H1 (cell line): ENCODE data around the gene PPIH. TPM values are rescaled to one million over a fixed set of nuclear protein-coding genes. Genes with fewer than 3 reads are reported as not detected.

Source experiments
- CTCF ChIA-PET: fragments of 300-600 bp; sonication (Branson Sonifier 250); formaldehyde crosslinking; loops from one replicate; lab custom pipeline; 2021; ENCODE audit not compliant: partially characterized antibody; lab: Charles Lee
- POLR2A ChIA-PET: fragments of 300-600 bp; sonication (Branson Sonifier 250); formaldehyde crosslinking; loops from one replicate; lab custom pipeline; 2021; ENCODE audit warnings: inconsistent platforms; ENCODE audit not compliant: partially characterized antibody; lab: Charles Lee
- DNase-seq, 2 experiments: peaks; one replicate each; pipeline versions ENCODE4 v3.0.0 to v3.0.0-alpha.2; 2010 to 2022; ENCODE audit warnings: low spot score in 2 of 2, low read depth in 1 of 2, mixed read lengths in 1 of 2
- FAIRE-seq: peaks from 2 replicates; lab custom pipeline; 2011; peaks lifted over from hg19 to GRCh38; lab: Jason Lieb, UNC
- H2AFZ ChIP-seq: 2 replicates; pipeline ENCODE4 v1.8.1; 2012; ENCODE audit warnings: low read length, inconsistent platforms
- H2AK5ac ChIP-seq: 2 replicates; pipeline ENCODE4 v1.6.1; 2013; ENCODE audit warnings: low read depth, low read length
- H2BK120ac ChIP-seq: replicated peaks from 2 replicates; pipeline ENCODE3; 2013; ENCODE audit warnings: low read depth, low read length, inconsistent platforms
- H2BK12ac ChIP-seq: 2 replicates; pipeline ENCODE4 v1.6.1; 2013; ENCODE audit warnings: low read depth, low read length
- H2BK15ac ChIP-seq: 2 replicates; pipeline ENCODE4 v1.6.1; 2013; ENCODE audit warnings: low read length
- H2BK20ac ChIP-seq: 2 replicates; pipeline ENCODE4 v1.6.1; 2013; ENCODE audit warnings: low read length
- H2BK5ac ChIP-seq: 2 replicates; pipeline ENCODE4 v1.6.1; 2013; ENCODE audit warnings: low read depth, low read length
- H3K14ac ChIP-seq: 2 replicates; pipeline ENCODE4 v1.6.1; 2013; ENCODE audit warnings: inconsistent platforms; ENCODE audit not compliant: insufficient read length
- H3K18ac ChIP-seq: 2 replicates; pipeline ENCODE4 v1.6.1; 2013; ENCODE audit warnings: low read length; ENCODE audit errors: extremely low read depth
- H3K23ac ChIP-seq: 2 replicates; pipeline ENCODE4 v1.6.1; 2013; ENCODE audit warnings: inconsistent platforms; ENCODE audit not compliant: insufficient read length
- H3K23me2 ChIP-seq: 2 replicates; pipeline ENCODE4 v1.6.1; 2013; ENCODE audit warnings: low read depth, low read length
- H3K27ac ChIP-seq: 2 replicates; pipeline ENCODE4 v1.6.1; 2011; ENCODE audit warnings: low read depth, low read length, inconsistent platforms
- H3K27me3 ChIP-seq, 4 experiments: replicated peaks in 1 of 4; 1 replicate in 1 of 4; 2 replicates in 3 of 4; pipeline versions ENCODE4 v1.6.1 to v1.8.1; 2011 to 2013; ENCODE audit warnings: low read length in 3 of 4, mild to moderate bottlenecking in 3 of 4, inconsistent platforms in 2 of 4, mixed read lengths in 2 of 4, moderate library complexity in 1 of 4; ENCODE audit not compliant: control insufficient read depth in 3 of 4, insufficient read depth in 3 of 4; ENCODE audit errors: extremely low read depth in 1 of 4
- H3K36me3 ChIP-seq, 4 experiments: 2 replicates each; pipeline versions ENCODE4 v1.6.1 to v1.8.1; 2011 to 2013; ENCODE audit warnings: mild to moderate bottlenecking in 4 of 4, low read length in 3 of 4, moderate library complexity in 2 of 4, control low read depth in 1 of 4, inconsistent platforms in 1 of 4; ENCODE audit not compliant: insufficient read depth in 4 of 4, control insufficient read depth in 2 of 4
- H3K4ac ChIP-seq: replicated peaks from 2 replicates; pipeline ENCODE3; 2013; ENCODE audit warnings: low read length, low read depth, mixed read lengths, inconsistent platforms; ENCODE audit not compliant: insufficient read length
- H3K4me1 ChIP-seq, 4 experiments: replicated peaks in 1 of 4; 1 replicate in 1 of 4; 2 replicates in 3 of 4; pipeline versions ENCODE4 v1.6.1 to v1.8.1; 2011 to 2013; ENCODE audit warnings: low read length in 3 of 4, inconsistent platforms in 2 of 4, mixed read lengths in 1 of 4; ENCODE audit not compliant: insufficient read depth in 4 of 4, control insufficient read depth in 3 of 4
- H3K4me2 ChIP-seq, 2 experiments: 2 replicates each; pipeline versions ENCODE4 v1.6.1 to v1.8.1; 2011 to 2013; ENCODE audit warnings: low read depth in 2 of 2, low read length in 2 of 2, control low read depth in 1 of 2, inconsistent platforms in 1 of 2, mild to moderate bottlenecking in 1 of 2; ENCODE audit not compliant: insufficient read depth in 1 of 2
- H3K4me3 ChIP-seq, 4 experiments: fragments of 200-600, 300-600 bp in 1 of 4; sonication (generic), shearing (Covaris generic), sonication (Bioruptor Twin) in 1 of 4; 2 replicates each; pipeline versions ENCODE4 v1.5.1 to v1.8.1; 2011 to 2016; ENCODE audit warnings: low read length in 4 of 4, low read depth in 3 of 4, control low read depth in 2 of 4, inconsistent platforms in 2 of 4, mild to moderate bottlenecking in 2 of 4, mixed read lengths in 1 of 4, moderate library complexity in 1 of 4; ENCODE audit not compliant: insufficient read depth in 2 of 4; ENCODE audit errors: extremely low read depth in 1 of 4
- H3K56ac ChIP-seq: replicated peaks from 2 replicates; pipeline ENCODE3; 2013; ENCODE audit warnings: low read depth, mild to moderate bottlenecking, mixed read lengths, low read length, inconsistent platforms; ENCODE audit not compliant: insufficient read length
- H3K79me1 ChIP-seq: 2 replicates; pipeline ENCODE4 v1.6.1; 2013; ENCODE audit warnings: low read depth, low read length, control low read depth
- H3K79me2 ChIP-seq, 2 experiments: 2 replicates each; pipeline versions ENCODE4 v1.6.1 to v1.8.1; 2012 to 2013; ENCODE audit warnings: low read length in 2 of 2, mild to moderate bottlenecking in 2 of 2, inconsistent platforms in 1 of 2; ENCODE audit not compliant: insufficient read depth in 2 of 2, control insufficient read depth in 1 of 2
- H3K9ac ChIP-seq, 4 experiments: replicated peaks in 1 of 4; 1 replicate in 1 of 4; 2 replicates in 3 of 4; pipeline versions ENCODE4 v1.6.1 to v1.8.1; 2011 to 2013; ENCODE audit warnings: low read depth in 3 of 4, low read length in 3 of 4, control low read depth in 2 of 4, mild to moderate bottlenecking in 2 of 4, moderate library complexity in 2 of 4, inconsistent platforms in 1 of 4; ENCODE audit errors: extremely low read depth in 1 of 4
- H3K9me3 ChIP-seq, 2 experiments: 2 replicates each; pipeline versions ENCODE4 v1.6.1 to v1.8.1; 2012 to 2013; ENCODE audit warnings: mild to moderate bottlenecking in 2 of 2, moderate library complexity in 2 of 2, control low read depth in 1 of 2, inconsistent platforms in 1 of 2, low read depth in 1 of 2, low read length in 1 of 2, mixed read lengths in 1 of 2; ENCODE audit not compliant: insufficient read depth in 2 of 2
- H4K20me1 ChIP-seq, 2 experiments: replicated peaks in 1 of 2; 2 replicates each; pipeline versions ENCODE3 to v1.8.1; 2011 to 2013; ENCODE audit warnings: inconsistent platforms in 2 of 2, low read length in 2 of 2, mild to moderate bottlenecking in 1 of 2; ENCODE audit not compliant: insufficient read depth in 2 of 2, control insufficient read depth in 1 of 2
- H4K5ac ChIP-seq: 2 replicates; pipeline ENCODE4 v1.6.1; 2013; ENCODE audit warnings: low read length, low read depth, mixed read lengths, inconsistent platforms; ENCODE audit not compliant: insufficient read length
- H4K8ac ChIP-seq: 2 replicates; pipeline ENCODE4 v1.8.0; 2013; ENCODE audit warnings: mild to moderate bottlenecking, moderate library complexity, low read length, inconsistent platforms; ENCODE audit not compliant: insufficient read depth; ENCODE audit errors: extremely low read depth
- H4K91ac ChIP-seq: replicated peaks from 2 replicates; pipeline ENCODE3; 2013; ENCODE audit warnings: low read length, mixed read lengths, inconsistent platforms; ENCODE audit not compliant: insufficient read length
- BRCA1 ChIP-seq: IDR thresholded peaks from 2 replicates; pipeline ENCODE4 v1.6.1; 2012; ENCODE audit warnings: low read depth, low read length, improper control_type of control experiment
- CREB1 ChIP-seq: IDR thresholded peaks from 2 replicates; pipeline ENCODE4 v1.6.1; 2012; ENCODE audit warnings: inconsistent platforms
- CTBP2 ChIP-seq: IDR thresholded peaks from 2 replicates; pipeline ENCODE4 v1.7.0; 2011; ENCODE audit warnings: borderline replicate concordance, mild to moderate bottlenecking, moderate library complexity, mixed read lengths, low read length; ENCODE audit not compliant: insufficient read depth, insufficient read length
- FOSL1 ChIP-seq: IDR thresholded peaks from 2 replicates; pipeline ENCODE4 v1.6.1; 2011; ENCODE audit warnings: mild to moderate bottlenecking, low read depth, low read length, moderate library complexity; ENCODE audit not compliant: insufficient read depth
- GTF2F1 ChIP-seq: IDR thresholded peaks from 2 replicates; pipeline ENCODE4 v1.6.1; 2012; ENCODE audit warnings: low read depth, low read length, improper control_type of control experiment, borderline replicate concordance
- HDAC2 ChIP-seq, 2 experiments: fragments of 300-600 bp in 1 of 2; sonication (generic) in 1 of 2; IDR thresholded peaks; 2 replicates each; pipeline ENCODE4 v1.6.1; 2011 to 2012; ENCODE audit warnings: low read depth in 2 of 2, low read length in 2 of 2, mild to moderate bottlenecking in 2 of 2, moderate library complexity in 2 of 2, borderline replicate concordance in 1 of 2, inconsistent platforms in 1 of 2
- KDM5A ChIP-seq: fragments of 200-600 bp; IDR thresholded peaks from 2 replicates; pipeline ENCODE4 v1.7.1; 2012; ENCODE audit warnings: mild to moderate bottlenecking, low read length, inconsistent platforms, mixed read lengths
- NANOG ChIP-seq: IDR thresholded peaks from 2 replicates; pipeline ENCODE4 v1.6.1; 2011; ENCODE audit warnings: low read length, low read depth, mild to moderate bottlenecking, inconsistent platforms; ENCODE audit not compliant: insufficient read depth, poor library complexity, severe bottlenecking
- NRF1 ChIP-seq: IDR thresholded peaks from 2 replicates; pipeline ENCODE4 v1.6.1; 2011; ENCODE audit warnings: mild to moderate bottlenecking, low read depth, low read length, improper control_type of control experiment
- SAP30 ChIP-seq: fragments of 300-600 bp; sonication (generic); IDR thresholded peaks from 2 replicates; pipeline ENCODE4 v1.7.1; 2012; ENCODE audit warnings: low read length, moderate library complexity, mild to moderate bottlenecking, inconsistent platforms; ENCODE audit not compliant: insufficient read depth, insufficient replicate concordance
- SIX5 ChIP-seq: IDR thresholded peaks from 2 replicates; pipeline ENCODE4 v1.6.1; 2011; ENCODE audit warnings: mild to moderate bottlenecking, low read depth, low read length
- SP1 ChIP-seq: IDR thresholded peaks from 2 replicates; pipeline ENCODE4 v1.6.1; 2011; ENCODE audit warnings: low read depth, low read length
- TAF7 ChIP-seq: optimal IDR thresholded peaks from 2 replicates; pipeline ENCODE3; 2011; ENCODE audit warnings: low read depth, mild to moderate bottlenecking, inconsistent platforms, low read length, moderate library complexity, borderline replicate concordance
- YY1 ChIP-seq: IDR thresholded peaks from 2 replicates; pipeline ENCODE4 v1.6.1; 2011; ENCODE audit warnings: low read depth, mild to moderate bottlenecking, low read length
- WGBS, 2 experiments: shearing (Covaris generic) in 1 of 2; methylation state at CpG; one replicate each; pipeline versions ENCODE4 v1.1.6 to v1.1.7; 2013 to 2015; ENCODE audit warnings: low lambda C conversion rate in 2 of 2, mixed read lengths in 2 of 2, inconsistent platforms in 1 of 2, low coverage in 1 of 2, missing lambda C conversion rate in 1 of 2; ENCODE audit not compliant: insufficient replicate concordance in 2 of 2, insufficient coverage in 1 of 2, insufficient read length in 1 of 2; ENCODE audit errors: extremely low coverage in 1 of 2, missing lambda C conversion rate in 1 of 2; 5-methylcytosine and 5-hydroxymethylcytosine counted together
- polyA plus RNA-seq, 7 experiments: library from polyadenylated mRNA; depleted of rRNA in 3 of 7; stranded (reverse) in 5 of 7; unstranded in 2 of 7; fragments of >200 nt in 5 of 7; fragments of 200-250 nt in 2 of 7; gene quantifications; 1 replicate in 5 of 7; 2 replicates in 1 of 7; 4 replicates in 1 of 7; pipeline versions ENCODE4 v1.2.1 to v1.2.3, GENCODE V29; 2011 to 2013; ENCODE audit warnings: missing spikeins in 2 of 7, mixed read lengths in 2 of 7
- total RNA-seq: library from RNA; stranded (reverse); fragmentation: NEBNext Ultra II Directional; extraction: Animal tissue kit (Norgen Biotek cat#: 25700); gene quantifications from 2 replicates; pipeline ENCODE4 v1.2.1, GENCODE V29; 2021
- TF ChIP-seq, protein P1 (sequence below): IDR thresholded peaks from 2 replicates; pipeline ENCODE4 v1.6.1; 2012; ENCODE audit warnings: inconsistent platforms

The PPIH gene
- total and polyA plus RNA-seq, 2 of the 8 experiments (the other 6 are each of a cell fraction or from before 2014, with no cell fraction given), result 78.1 to 91.5 TPM

DNA sequence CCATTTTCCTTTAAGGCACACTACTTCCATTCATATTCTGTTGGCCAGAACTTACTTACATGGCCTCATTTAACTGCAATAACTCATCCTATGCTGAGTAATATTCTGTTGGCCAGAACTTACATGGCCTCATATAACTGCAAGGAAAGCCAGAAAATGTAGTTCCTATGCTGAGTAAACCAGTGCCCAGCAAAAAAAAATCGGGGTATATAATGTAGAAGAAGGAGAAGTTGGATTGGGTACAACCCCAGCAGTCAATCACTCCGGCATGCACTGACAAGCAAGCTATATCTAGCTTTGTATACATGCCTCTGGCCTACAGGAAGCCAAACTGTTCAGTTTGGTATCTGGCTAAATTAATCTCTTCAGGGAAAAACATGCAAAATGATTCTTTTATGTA is 39.4 kb upstream of the PPIH start:
- Histone ChIP-seq H4K91ac (no peak overlapping the region), H3K23me2 (no peaks in the 10 kb centered on the region), H3K79me2 (no peaks in the 10 kb centered on the region), H3K18ac (no peak overlapping the region), H4K5ac (no peak overlapping the region), H2BK120ac (no peak overlapping the region), H2BK5ac (no peak overlapping the region), H2BK12ac (no peak overlapping the region), H2AFZ (no peak overlapping the region), H3K14ac (no peak overlapping the region), H2BK15ac (no peak overlapping the region), H3K23ac (no peak overlapping the region), H3K9ac (no peak overlapping the region), H3K4me3 (no peak overlapping the region), H3K36me3 (no peaks in the 10 kb centered on the region), H3K27ac (no peak overlapping the region), H2BK20ac (no peak overlapping the region), H3K56ac (no peak overlapping the region), H3K4me1 (no peaks in the 10 kb centered on the region), H2AK5ac (no peak overlapping the region), H3K4ac (no peak overlapping the region), H3K4me2 (no peak overlapping the region), H3K27me3 (no peaks in the 10 kb centered on the region), H4K20me1 (no peaks in the 10 kb centered on the region), H4K8ac (no peak overlapping the region), H3K79me1 (no peaks in the 10 kb centered on the region), H3K9me3 (no peaks in the 10 kb centered on the region)
- WGBS, 2 experiments, result 92% methylated on average over 2 of the region's 2 CpGs; no CpG with 5 or more reads in 1 of the 2 experiments
- POLR2A ChIA-PET, result no interaction called here
- FAIRE-seq (no peak), DNase-seq (no peak)
- CTCF ChIA-PET, result no interaction called here
- TF ChIP-seq NRF1 (no peak), NANOG (no peak), SP1 (no peak), CREB1 (no peak), HDAC2 (IDR thresholded peaks at IDR 0.05; ENCODE audit: borderline replicate concordance in 1 of 2, low read depth in 2 of 2, low read length in 2 of 2) (no peak), SAP30 (no peak), TAF7 (no peak), FOSL1 (no peak), KDM5A (no peak), CTBP2 (no peak), YY1 (no peak), BRCA1 (no peak), GTF2F1 (no peak), SIX5 (no peak)
- TF ChIP-seq, protein P1, sequence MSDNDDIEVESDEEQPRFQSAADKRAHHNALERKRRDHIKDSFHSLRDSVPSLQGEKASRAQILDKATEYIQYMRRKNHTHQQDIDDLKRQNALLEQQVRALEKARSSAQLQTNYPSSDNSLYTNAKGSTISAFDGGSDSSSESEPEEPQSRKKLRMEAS, result no peak
